GM21526 (cell line): Measurements from ENCODE around the gene RCOR3.

Experiments
- ATAC-seq: cut with Tn5 transposase; IDR thresholded peaks from one replicate; pipeline ENCODE4 v1.9.1; 2021; ENCODE audit warnings: moderate library complexity; ENCODE audit not compliant: unreplicated experiment, low FRiP score

Gene RCOR3

DNA sequence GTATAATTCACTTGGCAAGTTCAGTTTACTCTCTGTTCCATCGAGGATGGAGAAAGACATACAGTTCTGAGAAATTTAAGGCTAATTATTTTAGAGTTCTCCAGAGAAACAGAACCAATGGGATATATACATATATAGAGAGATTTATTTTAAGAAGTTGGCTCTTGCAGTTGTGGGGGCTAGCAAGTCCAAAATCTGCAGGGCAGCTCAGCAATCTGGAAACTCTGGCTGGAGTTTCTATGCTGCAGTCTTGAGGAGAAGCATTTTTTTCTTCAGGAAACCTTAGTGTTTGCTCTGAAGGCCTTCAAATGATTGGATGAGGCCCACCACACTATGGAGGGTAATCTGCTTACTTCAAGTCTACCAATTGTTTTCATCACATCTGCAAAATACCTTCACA is 102.0 kb downstream of the RCOR3 start:
- no peak for ATAC-seq
